Psoas muscle (tissue), 8 donors: ENCODE results near the gene TMEM203. TPM values are rescaled to one million over a fixed set of nuclear protein-coding genes. Genes with fewer than 3 reads are reported as not detected.

Experiments
- ATAC-seq, 4 donors: fragments of 200-7000 bp; cut with Tn5 transposase; one replicate each; pipeline ENCODE4 v1.9.1; 2020; ENCODE audit warnings: moderate library complexity in 3 of 4, mild to moderate bottlenecking in 2 of 4
- DNase-seq, 2 donors: peaks; one replicate each; pipeline ENCODE4 v3.0.0-alpha.2; 2020
- H3K27ac ChIP-seq: fragments of 200-600 bp; one replicate; pipeline ENCODE4 v1.8.0; 2022
- H3K27me3 ChIP-seq, 3 donors: fragments of 200-600 bp in 1 of 3; one replicate each; pipeline versions ENCODE4 v1.6.1 to v1.8.0; 2013 to 2022; ENCODE audit warnings: low read length in 2 of 3, mild to moderate bottlenecking in 2 of 3, moderate library complexity in 1 of 3; ENCODE audit not compliant: insufficient read depth in 3 of 3
- H3K36me3 ChIP-seq, 2 donors: fragments of 200-600 bp in 1 of 2; one replicate each; pipeline versions ENCODE4 v1.6.1 to v1.8.0; 2013 to 2022; ENCODE audit warnings: low read depth in 1 of 2, mild to moderate bottlenecking in 1 of 2, moderate library complexity in 1 of 2; ENCODE audit not compliant: insufficient read depth in 1 of 2
- H3K4me1 ChIP-seq: fragments of 200-600 bp; one replicate; pipeline ENCODE4 v1.8.0; 2022
- H3K4me3 ChIP-seq: fragments of 200-600 bp; one replicate; pipeline ENCODE4 v1.8.0; 2022; ENCODE audit warnings: mild to moderate bottlenecking
- H3K9me3 ChIP-seq: fragments of 200-600 bp; one replicate; pipeline ENCODE4 v1.8.0; 2022
- WGBS, 3 donors: extraction: QIAGEN DNeasy Blood & Tissue Kit; methylation state at CpG; one replicate each; pipeline versions ENCODE4 v1.1.6 to v1.1.7; 2013; 5-methylcytosine and 5-hydroxymethylcytosine counted together
- intact Hi-C, 2 donors: fragments of 100-400 bp; cut with DNase I; formaldehyde crosslinking; loops; one replicate each; pipeline versions ENCODE4 v1.11.0 to v1.14.2; 2022
- polyA plus RNA-seq, 3 donors: library from polyadenylated mRNA; stranded (reverse); fragments of 200-250 nt; gene quantifications; one replicate each; pipeline ENCODE4 v1.2.3, GENCODE V29; 2013
- total RNA-seq, 4 donors: library from RNA; stranded (reverse); fragmentation: NEBNext Ultra II Directional in 2 of 4; extraction: Animal tissue kit (Norgen Biotek cat#: 25700) in 2 of 4; gene quantifications; one replicate each; pipeline versions ENCODE4 v1.2.1 to v1.2.4, GENCODE V29; 2021 to 2023
- TF ChIP-seq, protein P1 (sequence below): fragments of 200-600 bp; IDR thresholded peaks from one replicate; pipeline ENCODE4 v1.8.0; 2022; ENCODE audit warnings: antibody characterized with exemption
- donor health status: healthy with polysubstance abuse.
- donor health status: DM: no; HTN: no; CAD: no; lungs with moderate emphysema.
- donor health status: Bipolar disorder and iron deficiency.
- donor health status: healthy.
- donor health status: DM: yes; HTN: yes; CAD: no.
- donor health status: DM: no; HTN: no; CAD: no.
- donor health status: DM: no; HTN: no; CAD: no.
- donor health status: DM: yes; HTN: yes; CAD: no.

TMEM203 gene
- total and polyA plus RNA-seq, 7 donors, result 30.6 to 71.6 (median 36.9) TPM

- intact Hi-C loops, result no loop called here
- WGBS, 3 donors, result 40 to 44% (median 42%) methylated on average over 14 of the region's 14 CpGs
These were observed 34.8 kb downstream of the TMEM203 start for GRCh38 chr9:137170486-137171148.

GRCh38 chr9:137169896-137170358, 35.5 kb downstream of the TMEM203 start, which contains the start of gene LRRC26:
TSS of gene LRRC26 (minus strand) at chr9:137170051. CDS start at chr9:137169943, 108 bp downstream.
- Histone ChIP-seq H3K27me3 (peaks cover 0 to 65% (median 34%) of the 10 kb centered on the region in 3 donors), H3K4me1 (peaks cover 23% of the 10 kb centered on the region), H3K27ac (no peak within 1 kb of the TSS), H3K4me3 (peak within 1 kb of the TSS; percentile 58), H3K9me3 (no peaks in the 10 kb centered on the region), H3K36me3 (no peaks in the 10 kb centered on the region)
- no peak for ATAC-seq
- intact Hi-C loops, result no loop called here
- TF ChIP-seq, protein P1, sequence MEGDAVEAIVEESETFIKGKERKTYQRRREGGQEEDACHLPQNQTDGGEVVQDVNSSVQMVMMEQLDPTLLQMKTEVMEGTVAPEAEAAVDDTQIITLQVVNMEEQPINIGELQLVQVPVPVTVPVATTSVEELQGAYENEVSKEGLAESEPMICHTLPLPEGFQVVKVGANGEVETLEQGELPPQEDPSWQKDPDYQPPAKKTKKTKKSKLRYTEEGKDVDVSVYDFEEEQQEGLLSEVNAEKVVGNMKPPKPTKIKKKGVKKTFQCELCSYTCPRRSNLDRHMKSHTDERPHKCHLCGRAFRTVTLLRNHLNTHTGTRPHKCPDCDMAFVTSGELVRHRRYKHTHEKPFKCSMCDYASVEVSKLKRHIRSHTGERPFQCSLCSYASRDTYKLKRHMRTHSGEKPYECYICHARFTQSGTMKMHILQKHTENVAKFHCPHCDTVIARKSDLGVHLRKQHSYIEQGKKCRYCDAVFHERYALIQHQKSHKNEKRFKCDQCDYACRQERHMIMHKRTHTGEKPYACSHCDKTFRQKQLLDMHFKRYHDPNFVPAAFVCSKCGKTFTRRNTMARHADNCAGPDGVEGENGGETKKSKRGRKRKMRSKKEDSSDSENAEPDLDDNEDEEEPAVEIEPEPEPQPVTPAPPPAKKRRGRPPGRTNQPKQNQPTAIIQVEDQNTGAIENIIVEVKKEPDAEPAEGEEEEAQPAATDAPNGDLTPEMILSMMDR, result no peak
- 5 to 10% (median 6%) methylated on average over 30 to 41 of the region's 41 CpGs for WGBS, 3 donors
- no peak for DNase-seq

More at GRCh38 chr9:137170486-137171148, 34.8 kb downstream of the TMEM203 start:
- Histone ChIP-seq H3K4me3 (no peak overlapping the region), H3K36me3 (no peaks in the 10 kb centered on the region), H3K9me3 (no peaks in the 10 kb centered on the region), H3K27me3 (peaks cover 0 to 58% (median 28%) of the 10 kb centered on the region in 3 donors), H3K27ac (no peak overlapping the region), H3K4me1 (peaks cover 23% of the 10 kb centered on the region)
- ATAC-seq, result no peak
- DNase-seq, result no peak
- TF ChIP-seq, protein P1, result no peak

GRCh38 chr9:137168904-137169856, 36.3 kb downstream of the TMEM203 start:
- Histone ChIP-seq H3K27me3 (peaks cover 0 to 72% (median 40%) of the 10 kb centered on the region in 3 donors), H3K4me3 (peak overlapping the region; percentile 58), H3K36me3 (no peaks in the 10 kb centered on the region), H3K4me1 (peaks cover 23% of the 10 kb centered on the region), H3K27ac (no peak overlapping the region), H3K9me3 (no peaks in the 10 kb centered on the region)
- TF ChIP-seq, protein P1, result no peak
- WGBS, 3 donors, result 0 to 1% (median 0%) methylated on average over 68 to 124 of the region's 124 CpGs
- DNase-seq (no peak), ATAC-seq (peak; percentile 43 to 83 (median 76))
- intact Hi-C loops, result no loop called here

DNA sequence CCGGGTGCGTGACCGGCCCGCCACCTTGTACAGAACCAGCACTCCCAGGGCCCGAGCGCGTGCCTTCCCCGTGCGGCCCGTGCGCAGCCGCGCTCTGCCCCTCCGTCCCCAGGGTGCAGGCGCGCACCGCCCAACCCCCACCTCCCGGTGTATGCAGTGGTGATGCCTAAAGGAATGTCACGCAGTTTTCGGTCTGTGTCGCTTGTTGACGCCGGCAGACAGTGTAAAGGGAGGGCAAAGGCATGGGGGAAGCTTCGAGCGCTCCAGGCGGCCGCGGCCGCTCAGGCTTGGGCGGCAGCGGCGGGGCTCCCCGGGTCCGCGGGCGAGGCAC, 36.9 kb downstream of the TMEM203 start:
- Histone ChIP-seq H3K4me1 (peaks cover 23% of the 10 kb centered on the region), H3K27ac (no peak overlapping the region), H3K27me3 (peaks cover 0 to 79% (median 44%) of the 10 kb centered on the region in 3 donors), H3K4me3 (peak overlapping the region; percentile 58), H3K36me3 (no peaks in the 10 kb centered on the region), H3K9me3 (no peaks in the 10 kb centered on the region)
- TF ChIP-seq, protein P1, result no peak
- intact Hi-C loops, result no loop called here
- 0 to 1% (median 0%) methylated on average over 32 to 36 of the region's 36 CpGs for WGBS, 3 donors
- ATAC-seq (peak in 1 of 4 donors; percentile 5), DNase-seq (no peak)
